ENCODE data around the gene PROC. TPM values are rescaled to one million over a fixed set of nuclear protein-coding genes. Genes with fewer than 3 reads are reported as not detected.

PROC gene
- total RNA-seq, 2 experiments from 2014 or later: 0.41 to 0.59 TPM

- intact Hi-C loops (cut with micrococcal nuclease; ENCODE audit: unreplicated experiment): no loop called here
- ChIA-PET POLR2A (no interaction called here), CTCF (ENCODE audit: unreplicated experiment) (no interaction called here)
- Histone ChIP-seq H3K4me2 (ENCODE audit: low read length) (peak overlapping the region; percentile 12; the same call in 1 of the 2 replicates), H3K4me3 (ENCODE audit: low read depth, low read length, poor library complexity, severe bottlenecking) (no peak overlapping the region), H2AFZ (ENCODE audit: low read length) (no peak overlapping the region), H3K79me2 (ENCODE audit: insufficient read depth, low read depth, low read length) (no peaks in the 10 kb centered on the region), H3K27ac (ENCODE audit: low read depth, low read length, poor library complexity, severe bottlenecking) (no peak overlapping the region), H3K36me3 (ENCODE audit: insufficient read depth, low read length) (no peaks in the 10 kb centered on the region), H3K4me1 (ENCODE audit: insufficient read depth, low read length, poor library complexity, severe bottlenecking) (no peaks in the 10 kb centered on the region), H3K9me2 (ENCODE audit: insufficient read depth, low read length) (no peaks in the 10 kb centered on the region), H4K20me1 (ENCODE audit: insufficient read depth, low read length) (no peaks in the 10 kb centered on the region), H3K9me3 (ENCODE audit: low read length) (no peaks in the 10 kb centered on the region)
- TF ChIP-seq EZH2phosphoT487 (IDR thresholded peaks at IDR 0.05; ENCODE audit: borderline replicate concordance, low read depth, low read length): no peak
- TF ChIP-seq CTCF (conservative IDR thresholded peaks at IDR 0.05; ENCODE audit: low read length): no peak
- BruUV-seq (replicated peaks): no TSS peak
- no peak for DNase-seq (ENCODE audit: low spot score)
These were observed 5.2 kb downstream of the PROC start for GRCh38 chr2:127423478-127423843.

GRCh38 chr2:127423880-127424279 lies 5.7 kb downstream of the PROC start:
- Histone ChIP-seq H3K79me2 (ENCODE audit: insufficient read depth, low read depth, low read length) (no peaks in the 10 kb centered on the region), H4K20me1 (ENCODE audit: insufficient read depth, low read length) (no peaks in the 10 kb centered on the region), H3K4me2 (ENCODE audit: low read length) (no peak overlapping the region; the same call in 1 of the 2 replicates), H2AFZ (ENCODE audit: low read length) (no peak overlapping the region), H3K36me3 (ENCODE audit: insufficient read depth, low read length) (no peaks in the 10 kb centered on the region), H3K27ac (ENCODE audit: low read depth, low read length, poor library complexity, severe bottlenecking) (no peak overlapping the region), H3K4me3 (ENCODE audit: low read depth, low read length, poor library complexity, severe bottlenecking) (no peak overlapping the region), H3K9me3 (ENCODE audit: low read length) (no peaks in the 10 kb centered on the region), H3K9me2 (ENCODE audit: insufficient read depth, low read length) (no peaks in the 10 kb centered on the region), H3K4me1 (ENCODE audit: insufficient read depth, low read length, poor library complexity, severe bottlenecking) (no peaks in the 10 kb centered on the region)
- ChIA-PET CTCF (ENCODE audit: unreplicated experiment) (no interaction called here), POLR2A (no interaction called here)
- no peak for DNase-seq (ENCODE audit: low spot score)
- BruUV-seq (replicated peaks): no TSS peak
- TF ChIP-seq EZH2phosphoT487 (IDR thresholded peaks at IDR 0.05; ENCODE audit: borderline replicate concordance, low read depth, low read length) (no peak), CTCF (conservative IDR thresholded peaks at IDR 0.05; ENCODE audit: low read length) (peak; percentile 50)
- intact Hi-C loops (cut with micrococcal nuclease; ENCODE audit: unreplicated experiment): no loop called here

- no peaks in the 10 kb centered on the region for H3K9me2 ChIP-seq (ENCODE audit: insufficient read depth, low read length)
- H3K4me3 ChIP-seq (ENCODE audit: low read depth, low read length, poor library complexity, severe bottlenecking): no peak overlapping the region
- POLR2A ChIA-PET: interaction anchor here (0.6 to 0.7 kb wide), 2 partner anchors 99 to 126 kb away, joined by 3 read pairs; no protein-coding TSS in a partner anchor
- no peaks in the 10 kb centered on the region for H3K4me1 ChIP-seq (ENCODE audit: insufficient read depth, low read length, poor library complexity, severe bottlenecking)
- no peaks in the 10 kb centered on the region for H4K20me1 ChIP-seq (ENCODE audit: insufficient read depth, low read length)
- TF ChIP-seq CTCF (conservative IDR thresholded peaks at IDR 0.05; ENCODE audit: low read length) (no peak), EZH2phosphoT487 (IDR thresholded peaks at IDR 0.05; ENCODE audit: borderline replicate concordance, low read depth, low read length) (no peak)
- no peaks in the 10 kb centered on the region for H3K79me2 ChIP-seq (ENCODE audit: insufficient read depth, low read depth, low read length)
- DNase-seq (ENCODE audit: low spot score): no peak
- BruUV-seq (replicated peaks): no TSS peak
- no peaks in the 10 kb centered on the region for H3K36me3 ChIP-seq (ENCODE audit: insufficient read depth, low read length)
- intact Hi-C loops (cut with micrococcal nuclease; ENCODE audit: unreplicated experiment): no loop called here
- H2AFZ ChIP-seq (ENCODE audit: low read length): no peak overlapping the region
- no peak overlapping the region for H3K4me2 ChIP-seq (ENCODE audit: low read length)
- H3K27ac ChIP-seq (ENCODE audit: low read depth, low read length, poor library complexity, severe bottlenecking): no peak overlapping the region
- CTCF ChIA-PET (ENCODE audit: unreplicated experiment): interaction anchor here (0.7 kb wide), 1 partner anchor 227 kb away, joined by 3 read pairs; no protein-coding TSS in a partner anchor
- H3K9me3 ChIP-seq (ENCODE audit: low read length): no peaks in the 10 kb centered on the region
These were observed 6.6 kb downstream of the PROC start for GRCh38 chr2:127424598-127425520.
